HCT116 (cell line): ENCODE data around the gene CDH24.

Experiments
- CTCF ChIP-seq, 3 experiments: fragments of 200-600 bp in 1 of 3; sonication (generic) in 1 of 3; IDR thresholded peaks in 2 of 3; conservative IDR thresholded peaks in 1 of 3; 2 replicates each; pipeline ENCODE4 v1.5.1; 2012 to 2017; ENCODE audit warnings: low read depth in 2 of 3, low read length in 2 of 3, antibody characterized with exemption in 1 of 3, borderline replicate concordance in 1 of 3, control low read depth in 1 of 3, mild to moderate bottlenecking in 1 of 3, mixed read lengths in 1 of 3, mixed run types in 1 of 3, moderate library complexity in 1 of 3; ENCODE audit not compliant: insufficient read depth in 1 of 3
- EZH2 ChIP-seq: fragments of 200-600 bp; sonication (generic); IDR thresholded peaks from 2 replicates; pipeline ENCODE4 v1.6.1; 2017; ENCODE audit warnings: antibody characterized with exemption, mixed run types
- EZH2phosphoT487 ChIP-seq: fragments of 200-600 bp; IDR thresholded peaks from 2 replicates; pipeline ENCODE4 v1.6.1; 2018; ENCODE audit warnings: antibody characterized with exemption, borderline replicate concordance
- POLR2A ChIP-seq: IDR thresholded peaks from 2 replicates; pipeline ENCODE4 v1.7.0; 2011; ENCODE audit warnings: borderline replicate concordance; ENCODE audit not compliant: insufficient read depth, insufficient read length; ENCODE audit errors: extremely low read depth
- RAD21 ChIP-seq: IDR thresholded peaks from 2 replicates; pipeline ENCODE4 v1.6.1; 2012; ENCODE audit warnings: low read depth, mild to moderate bottlenecking
- REST ChIP-seq: IDR thresholded peaks from 2 replicates; pipeline ENCODE4 v1.6.1; 2012; ENCODE audit warnings: low read depth
- SIN3A ChIP-seq: IDR thresholded peaks from 2 replicates; pipeline ENCODE4 v1.6.1; 2012; ENCODE audit warnings: low read depth
- YY1 ChIP-seq: IDR thresholded peaks from 2 replicates; pipeline ENCODE4 v1.6.1; 2011; ENCODE audit warnings: low read length, low read depth, moderate library complexity, mild to moderate bottlenecking; ENCODE audit not compliant: insufficient replicate concordance; ENCODE audit errors: extremely low read depth
- ZBTB33 ChIP-seq: IDR thresholded peaks from 2 replicates; pipeline ENCODE4 v1.6.1; 2011; ENCODE audit warnings: mild to moderate bottlenecking, low read length, moderate library complexity; ENCODE audit not compliant: insufficient replicate concordance; ENCODE audit errors: extremely low read depth
- ZFX ChIP-seq: fragments of 450-650 bp; IDR thresholded peaks from 2 replicates; pipeline ENCODE4 v1.6.1; 2017
- ZNF274 ChIP-seq: fragments of 200-500 bp; sonication (Bioruptor generic); IDR thresholded peaks from 2 replicates; pipeline ENCODE4 v1.6.1; 2014; ENCODE audit warnings: mild to moderate bottlenecking, low read depth, low read length, inconsistent platforms
- TF ChIP-seq, protein P1 (sequence below): IDR thresholded peaks from 2 replicates; pipeline ENCODE4 v1.6.1; 2012
- TF ChIP-seq, protein P2 (sequence below): IDR thresholded peaks from 2 replicates; pipeline ENCODE4 v1.6.1; 2012

- TF ChIP-seq, protein P1, sequence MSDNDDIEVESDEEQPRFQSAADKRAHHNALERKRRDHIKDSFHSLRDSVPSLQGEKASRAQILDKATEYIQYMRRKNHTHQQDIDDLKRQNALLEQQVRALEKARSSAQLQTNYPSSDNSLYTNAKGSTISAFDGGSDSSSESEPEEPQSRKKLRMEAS = no peak
- TF ChIP-seq CTCF (IDR thresholded peaks at IDR 0.05 in 2 of 3, conservative IDR thresholded peaks at IDR 0.05 in 1 of 3; ENCODE audit: borderline replicate concordance in 1 of 3, insufficient read depth in 1 of 3, low read depth in 2 of 3, low read length in 2 of 3) = no peak
- no peak for TF ChIP-seq EZH2
- TF ChIP-seq REST = no peak
- TF ChIP-seq ZFX = no peak
- TF ChIP-seq EZH2phosphoT487 = no peak
- TF ChIP-seq ZNF274 = no peak
- no peak for TF ChIP-seq RAD21
- TF ChIP-seq POLR2A = no peak
- TF ChIP-seq ZBTB33 = no peak
- no peak for TF ChIP-seq SIN3A
- TF ChIP-seq, protein P2, sequence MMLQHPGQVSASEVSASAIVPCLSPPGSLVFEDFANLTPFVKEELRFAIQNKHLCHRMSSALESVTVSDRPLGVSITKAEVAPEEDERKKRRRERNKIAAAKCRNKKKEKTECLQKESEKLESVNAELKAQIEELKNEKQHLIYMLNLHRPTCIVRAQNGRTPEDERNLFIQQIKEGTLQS = no peak
- no peak for TF ChIP-seq YY1
Observed at GRCh38 chr14:23005451-23006187, 51.7 kb downstream of the CDH24 start.
